HFFc6 (cell line): Measurements from ENCODE around the gene TNNT2. TPM values are rescaled to one million over a fixed set of nuclear protein-coding genes. Genes with fewer than 3 reads are reported as not detected.

Source experiments
- DNase-seq: peaks from one replicate; pipeline ENCODE4 v3.0.0-alpha.2; 2018
- H3K27ac Mint-ChIP-seq: 2 replicates; pipeline ENCODE4 v1.8.0; 2020; ENCODE audit warnings: mild to moderate bottlenecking, mixed read lengths
- H3K27me3 Mint-ChIP-seq: 2 replicates; pipeline ENCODE4 v1.8.0; 2021; ENCODE audit warnings: mild to moderate bottlenecking, moderate library complexity, mixed read lengths; ENCODE audit not compliant: insufficient read depth
- H3K36me3 Mint-ChIP-seq: 2 replicates; pipeline ENCODE4 v1.8.0; 2021; ENCODE audit warnings: low read depth, mixed read lengths
- H3K4me1 Mint-ChIP-seq: 2 replicates; pipeline ENCODE4 v1.8.0; 2020; ENCODE audit warnings: low read depth, mixed read lengths
- H3K4me3 Mint-ChIP-seq: 2 replicates; pipeline ENCODE4 v1.8.0; 2020; ENCODE audit warnings: mild to moderate bottlenecking, moderate library complexity, mixed read lengths
- H3K9me3 Mint-ChIP-seq: 2 replicates; pipeline ENCODE4 v1.8.0; 2020; ENCODE audit warnings: mild to moderate bottlenecking, mixed read lengths
- CTCF ChIP-seq: fragments of 200-600 bp; sonication (generic); IDR thresholded peaks from 2 replicates; pipeline ENCODE4 v1.5.0; 2021; ENCODE audit warnings: antibody characterized with exemption, mild to moderate bottlenecking
- total RNA-seq, 6 experiments: library from RNA; stranded (reverse); fragmentation: NEBNext Ultra II Directional; extraction: Animal tissue kit (Norgen Biotek cat#: 25700); gene quantifications; 2 replicates in 1 of 6; 3 replicates in 5 of 6; pipeline ENCODE4 v1.2.3, GENCODE V29; 2021

TNNT2 gene
- total RNA-seq, 6 experiments from 2014 or later: not detected

- H3K4me3 Mint-ChIP-seq: no peak within 1 kb of the TSS
- TF ChIP-seq CTCF: no peak
- H3K27ac Mint-ChIP-seq: no peak within 1 kb of the TSS
- H3K27me3 Mint-ChIP-seq: peaks cover 51% of the 10 kb centered on the region
- no peaks in the 10 kb centered on the region for H3K4me1 Mint-ChIP-seq
- H3K36me3 Mint-ChIP-seq: no peaks in the 10 kb centered on the region
- no peak for DNase-seq
- H3K9me3 Mint-ChIP-seq: no peaks in the 10 kb centered on the region
Measured at GRCh38 chr1:201399018-201399351, 21.5 kb upstream of the TNNT2 start, which contains the start of gene LAD1. Gene LAD1, minus strand, starts transcription at chr1:201399324. Its CDS starts 18 bp downstream, at chr1:201399306.

GRCh38 chr1:201397675-201398074 lies 20.2 kb upstream of the TNNT2 start:
- Mint-ChIP-seq H3K4me1 (no peaks in the 10 kb centered on the region), H3K36me3 (no peaks in the 10 kb centered on the region), H3K27ac (no peak overlapping the region), H3K27me3 (peaks cover 62% of the 10 kb centered on the region), H3K9me3 (no peaks in the 10 kb centered on the region), H3K4me3 (no peak overlapping the region)
- no peak for DNase-seq
- TF ChIP-seq CTCF: no peak

- no peak overlapping the region for H3K27ac Mint-ChIP-seq
- no peak for DNase-seq
- TF ChIP-seq CTCF: no peak
- H3K4me3 Mint-ChIP-seq: no peak overlapping the region
- H3K36me3 Mint-ChIP-seq: no peaks in the 10 kb centered on the region
- peaks cover 69% of the 10 kb centered on the region for H3K27me3 Mint-ChIP-seq
- no peaks in the 10 kb centered on the region for H3K4me1 Mint-ChIP-seq
- H3K9me3 Mint-ChIP-seq: no peaks in the 10 kb centered on the region
Measured at GRCh38 chr1:201396861-201397464, 19.5 kb upstream of the TNNT2 start.

GRCh38 chr1:201395936-201396335 lies 18.5 kb upstream of the TNNT2 start:
- no peak for DNase-seq
- Mint-ChIP-seq H3K4me1 (no peaks in the 10 kb centered on the region), H3K9me3 (no peaks in the 10 kb centered on the region), H3K27ac (no peak overlapping the region), H3K27me3 (peaks cover 78% of the 10 kb centered on the region), H3K36me3 (no peaks in the 10 kb centered on the region), H3K4me3 (no peak overlapping the region)
- no peak for TF ChIP-seq CTCF

GRCh38 chr1:201394591-201394990 lies 17.1 kb upstream of the TNNT2 start:
- H3K27me3 Mint-ChIP-seq: peaks cover 69% of the 10 kb centered on the region
- no peaks in the 10 kb centered on the region for H3K36me3 Mint-ChIP-seq
- H3K4me1 Mint-ChIP-seq: no peaks in the 10 kb centered on the region

More at GRCh38 chr1:201394591-201394990, 17.1 kb upstream of the TNNT2 start:
- H3K9me3 Mint-ChIP-seq: no peaks in the 10 kb centered on the region
- no peak overlapping the region for H3K27ac Mint-ChIP-seq
- TF ChIP-seq CTCF: no peak
- no peak for DNase-seq
- H3K4me3 Mint-ChIP-seq: no peak overlapping the region
